BE2C (cell line): ENCODE results near the gene PIANP.
A peak's percentile ranks its signal among the peaks of the same experiment; 100 is the strongest.
"Not testable (repeated sequence)": the region's sequence is repeated elsewhere in the genome, so short reads cannot be mapped to it uniquely, and the experiment has no call there.

Source experiments
- DNase-seq: peaks from one replicate; pipeline ENCODE4 v3.0.0-alpha.2; 2020
- H3K27me3 ChIP-seq: fragments of 250-450 bp; sonication (Bioruptor Pico); 2 replicates; pipeline ENCODE4 v1.5.1; 2020; ENCODE audit warnings: mild to moderate bottlenecking
- H3K36me3 ChIP-seq: fragments of 250-450 bp; sonication (Bioruptor Pico); 2 replicates; pipeline ENCODE4 v1.5.1; 2020; ENCODE audit warnings: mild to moderate bottlenecking
- H3K4me1 ChIP-seq: fragments of 250-450 bp; sonication (Bioruptor Pico); 2 replicates; pipeline ENCODE4 v1.5.1; 2020
- H3K4me3 ChIP-seq: 2 replicates; pipeline ENCODE4 v1.5.1; 2011; ENCODE audit warnings: low read depth, low read length
- H3K9me3 ChIP-seq: fragments of 250-450 bp; sonication (Bioruptor Pico); 2 replicates; pipeline ENCODE4 v1.5.1; 2020
- TF ChIP-seq, protein P1 (sequence below): IDR thresholded peaks from 2 replicates; pipeline ENCODE4 v1.5.1; 2012; ENCODE audit warnings: mild to moderate bottlenecking, low read depth, low read length

PIANP gene

DNA sequence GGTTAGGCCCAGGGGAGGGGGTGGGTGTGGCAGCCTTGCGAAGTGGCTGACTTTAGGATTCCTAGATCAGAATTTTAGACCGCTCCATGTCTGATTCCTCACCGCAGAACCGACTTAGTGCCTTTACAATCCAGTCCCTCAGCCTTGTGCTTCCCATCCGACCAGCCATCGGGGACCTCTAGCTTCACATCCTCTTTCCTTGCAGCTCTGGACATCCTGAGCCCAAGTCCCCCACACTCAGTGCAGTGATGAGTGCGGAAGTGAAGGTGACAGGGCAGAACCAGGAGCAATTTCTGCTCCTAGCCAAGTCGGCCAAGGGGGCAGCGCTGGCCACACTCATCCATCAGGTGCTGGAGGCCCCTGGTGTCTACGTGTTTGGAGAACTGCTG, 23.8 kb upstream of the PIANP start:
- H3K9me3 ChIP-seq: no peaks in the 10 kb centered on the region
- H3K36me3 ChIP-seq: peaks cover 11% of the 10 kb centered on the region; the same call in 1 of the 2 replicates
- TF ChIP-seq, protein P1, sequence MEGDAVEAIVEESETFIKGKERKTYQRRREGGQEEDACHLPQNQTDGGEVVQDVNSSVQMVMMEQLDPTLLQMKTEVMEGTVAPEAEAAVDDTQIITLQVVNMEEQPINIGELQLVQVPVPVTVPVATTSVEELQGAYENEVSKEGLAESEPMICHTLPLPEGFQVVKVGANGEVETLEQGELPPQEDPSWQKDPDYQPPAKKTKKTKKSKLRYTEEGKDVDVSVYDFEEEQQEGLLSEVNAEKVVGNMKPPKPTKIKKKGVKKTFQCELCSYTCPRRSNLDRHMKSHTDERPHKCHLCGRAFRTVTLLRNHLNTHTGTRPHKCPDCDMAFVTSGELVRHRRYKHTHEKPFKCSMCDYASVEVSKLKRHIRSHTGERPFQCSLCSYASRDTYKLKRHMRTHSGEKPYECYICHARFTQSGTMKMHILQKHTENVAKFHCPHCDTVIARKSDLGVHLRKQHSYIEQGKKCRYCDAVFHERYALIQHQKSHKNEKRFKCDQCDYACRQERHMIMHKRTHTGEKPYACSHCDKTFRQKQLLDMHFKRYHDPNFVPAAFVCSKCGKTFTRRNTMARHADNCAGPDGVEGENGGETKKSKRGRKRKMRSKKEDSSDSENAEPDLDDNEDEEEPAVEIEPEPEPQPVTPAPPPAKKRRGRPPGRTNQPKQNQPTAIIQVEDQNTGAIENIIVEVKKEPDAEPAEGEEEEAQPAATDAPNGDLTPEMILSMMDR: no peak
- no peaks in the 10 kb centered on the region for H3K27me3 ChIP-seq
- H3K4me3 ChIP-seq: peak overlapping the region; percentile 88
- H3K4me1 ChIP-seq: no peaks in the 10 kb centered on the region
- DNase-seq: peak; percentile 18

DNA sequence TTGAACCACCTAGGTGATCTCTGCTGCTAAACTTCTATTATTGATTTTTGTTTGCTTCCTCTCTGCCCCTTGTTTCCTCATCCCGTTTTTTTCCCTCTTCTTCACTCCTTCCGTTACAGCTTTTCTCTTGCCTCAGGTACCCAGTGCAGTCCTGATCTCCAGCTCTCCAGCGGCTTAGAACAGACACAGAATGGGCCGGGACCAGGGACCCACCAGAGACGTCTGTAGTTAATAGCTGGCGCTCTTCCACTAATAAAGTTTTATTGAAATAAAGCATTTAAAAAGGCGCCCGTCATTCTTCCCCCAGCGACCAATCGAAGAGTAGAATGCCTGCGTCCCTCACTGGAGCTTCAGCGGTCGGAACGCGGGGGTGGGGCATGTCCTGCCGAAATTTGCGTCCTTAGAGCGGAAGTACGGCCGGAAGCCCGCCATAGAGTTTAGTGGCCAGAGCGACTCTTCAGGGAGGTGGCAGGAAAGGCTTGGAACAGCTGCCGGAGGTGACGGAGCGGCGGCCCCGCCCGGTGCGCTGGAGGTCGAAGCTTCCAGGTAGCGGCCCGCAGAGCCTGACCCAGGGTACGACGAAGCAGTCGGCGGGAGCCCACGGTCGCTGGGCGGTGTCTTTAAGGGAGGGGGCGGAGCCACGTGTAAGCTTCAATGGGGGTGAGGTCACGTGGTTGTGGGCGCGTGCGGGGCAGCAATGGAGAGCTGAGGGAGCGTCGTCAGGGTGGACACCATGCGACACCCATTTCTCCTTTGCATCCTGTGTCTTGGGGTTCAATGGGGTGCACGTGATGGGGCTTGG, 23.2 kb upstream of the PIANP start, which contains the start of gene COPS7A:
TSS of gene COPS7A (plus strand) at position 440 of the 802 bp plus-strand sequence. CDS start 611 bp downstream, outside the sequence.
- no peaks in the 10 kb centered on the region for H3K27me3 ChIP-seq
- TF ChIP-seq, protein P1: no peak
- DNase-seq: peak; percentile 98
- H3K36me3 ChIP-seq: peaks cover 11% of the 10 kb centered on the region; the same call in 1 of the 2 replicates
- H3K9me3 ChIP-seq: no peaks in the 10 kb centered on the region
- peak within 1 kb of the TSS; percentile 88 for H3K4me3 ChIP-seq
- H3K4me1 ChIP-seq: no peaks in the 10 kb centered on the region

DNA sequence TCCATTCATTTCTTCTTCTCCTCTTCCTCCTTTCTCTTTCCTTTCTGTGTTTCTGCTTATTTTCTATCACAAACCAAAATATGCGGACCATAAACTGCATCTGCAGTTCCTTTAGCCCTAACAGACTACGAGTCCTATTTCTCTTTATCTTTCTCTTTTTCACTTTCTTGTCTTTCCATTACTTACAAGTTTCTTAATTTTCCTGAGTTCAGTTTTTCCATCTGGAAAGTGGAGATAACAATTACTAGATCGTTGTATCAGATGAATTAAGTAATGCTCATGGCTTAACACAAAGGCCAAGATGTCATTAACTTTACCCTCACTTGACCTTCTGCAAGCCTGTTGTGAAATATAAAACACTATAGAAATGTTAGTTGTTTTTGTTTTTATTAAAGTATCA, 22.2 kb upstream of the PIANP start:
- DNase-seq: no peak
- peak overlapping the region; percentile 88 for H3K4me3 ChIP-seq
- H3K4me1 ChIP-seq: no peaks in the 10 kb centered on the region
- no peaks in the 10 kb centered on the region for H3K27me3 ChIP-seq
- H3K9me3 ChIP-seq: no peaks in the 10 kb centered on the region
- TF ChIP-seq, protein P1: no peak
- peaks cover 6% of the 10 kb centered on the region; the same call in 1 of the 2 replicates for H3K36me3 ChIP-seq

DNA sequence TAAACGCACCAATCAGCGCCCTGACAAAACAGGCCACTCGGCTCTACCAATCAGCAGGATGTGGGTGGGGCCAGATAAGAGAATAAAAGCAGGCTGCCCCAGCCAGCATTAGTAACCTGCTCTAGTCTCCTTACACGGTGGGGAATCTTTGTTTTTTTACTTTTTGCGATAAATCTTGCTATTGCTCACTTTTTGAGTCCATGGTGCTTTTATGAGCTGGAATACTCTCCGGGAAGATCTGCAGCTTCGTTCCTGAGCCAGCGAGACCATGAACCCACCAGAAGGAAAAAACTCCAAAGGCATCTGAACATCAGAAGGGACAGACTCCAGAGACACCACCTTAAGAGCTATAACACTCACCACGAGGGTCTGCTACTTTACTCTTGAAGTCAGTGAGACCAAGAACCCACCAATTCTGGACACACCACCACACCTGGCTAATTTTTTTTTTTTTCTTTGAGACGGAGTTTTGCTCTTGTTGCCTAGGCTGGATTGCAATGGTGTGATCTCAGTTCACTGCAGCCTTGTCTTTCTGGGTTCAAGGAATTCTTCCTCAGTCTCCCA, 16.3 kb upstream of the PIANP start:
- TF ChIP-seq, protein P1: no peak
- Histone ChIP-seq H3K4me1 (no peaks in the 10 kb centered on the region), H3K4me3 (no peak overlapping the region), H3K9me3 (no peaks in the 10 kb centered on the region), H3K36me3 (no peaks in the 10 kb centered on the region), H3K27me3 (no peaks in the 10 kb centered on the region)
- DNase-seq: no peak

DNA sequence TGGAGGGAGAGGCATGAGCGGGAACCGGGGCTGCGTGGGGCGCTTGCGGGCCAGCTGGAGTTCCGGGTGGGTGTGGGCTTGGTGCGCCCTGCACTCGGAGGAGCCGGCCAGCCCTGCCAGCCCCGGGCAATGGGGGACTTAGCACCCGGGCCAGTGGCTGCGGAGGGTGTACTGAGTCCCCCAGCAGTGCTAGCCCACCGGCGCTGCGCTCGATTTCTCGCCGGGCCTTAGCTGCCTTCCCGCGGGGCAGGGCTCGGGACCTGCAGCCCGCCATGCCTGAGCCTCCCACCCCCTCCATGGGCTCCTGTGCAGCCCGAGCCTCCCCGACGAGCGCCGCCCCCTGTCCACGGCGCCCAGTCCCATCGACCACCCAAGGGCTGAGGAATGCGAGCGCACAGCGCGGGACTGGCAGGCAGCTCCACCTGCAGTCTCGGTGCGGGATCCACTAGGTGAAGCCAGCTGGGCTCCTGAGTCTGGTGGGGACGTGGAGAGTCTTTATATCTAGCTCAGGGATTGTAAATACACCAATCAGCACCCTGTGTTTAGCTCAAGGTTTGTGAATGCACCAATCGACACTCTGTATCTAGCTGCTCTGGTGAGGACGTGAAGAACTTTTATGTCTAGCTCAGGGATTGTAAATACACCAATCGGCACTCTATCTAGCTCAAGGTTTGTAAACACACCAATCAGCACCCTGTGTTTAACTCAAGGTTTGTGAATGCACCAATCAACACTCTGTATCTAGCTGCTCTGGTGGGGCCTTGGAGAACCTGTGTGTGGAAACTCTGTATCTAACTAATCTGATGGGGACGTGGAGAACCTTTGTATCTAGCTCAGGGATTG, 15.6 kb upstream of the PIANP start:
- H3K9me3 ChIP-seq, H3K36me3 ChIP-seq, H3K27me3 ChIP-seq, DNase-seq, H3K4me1 ChIP-seq, H3K4me3 ChIP-seq: not testable (repeated sequence)

DNA sequence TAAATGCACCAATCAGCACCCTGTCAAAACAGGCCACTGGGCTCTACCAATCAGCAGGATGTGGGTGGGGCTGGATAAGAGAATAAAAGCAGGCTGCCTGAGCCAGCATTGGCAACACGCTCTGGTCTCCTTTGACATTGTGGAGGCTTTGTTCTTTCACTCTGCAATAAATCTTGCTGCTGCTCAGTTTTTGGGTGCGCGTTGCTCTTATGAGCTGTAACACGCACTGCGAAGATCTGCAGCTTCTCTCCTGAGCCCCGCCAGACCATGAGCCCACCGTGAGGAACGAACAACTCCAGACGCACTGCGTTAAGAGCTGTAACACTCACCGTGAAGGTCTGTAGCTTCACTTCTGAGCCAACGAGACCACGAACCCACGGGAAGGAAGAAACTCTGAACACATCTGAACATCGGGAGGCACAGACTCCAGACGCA, 8.4 kb upstream of the PIANP start:
- H3K36me3 ChIP-seq: no peaks in the 10 kb centered on the region
- TF ChIP-seq, protein P1: no peak
- no peak overlapping the region for H3K4me3 ChIP-seq
- H3K4me1 ChIP-seq: no peaks in the 10 kb centered on the region
- H3K9me3 ChIP-seq: no peaks in the 10 kb centered on the region
- DNase-seq: no peak
- H3K27me3 ChIP-seq: no peaks in the 10 kb centered on the region

DNA sequence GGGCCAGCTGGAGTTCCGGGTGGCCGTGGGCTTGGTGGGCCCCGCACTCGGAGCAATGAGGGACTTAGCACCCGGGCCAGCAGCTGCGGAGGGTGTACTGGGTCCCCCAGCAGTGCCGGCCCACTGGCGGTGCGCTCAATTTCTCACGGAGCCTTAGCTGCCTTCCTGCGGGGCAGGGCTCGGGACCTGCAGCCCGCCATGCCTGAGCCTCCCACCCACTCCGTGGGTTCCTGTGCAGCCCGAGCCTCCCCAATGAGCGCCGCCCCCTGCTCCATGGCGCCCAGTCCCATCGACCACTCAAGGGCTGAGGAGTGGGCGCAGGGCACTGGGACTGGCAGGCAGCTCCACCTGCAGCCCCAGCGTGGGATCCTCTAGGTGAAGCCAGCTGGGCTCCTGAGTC, 7.7 kb upstream of the PIANP start:
- not testable (repeated sequence) for H3K4me3 ChIP-seq, H3K27me3 ChIP-seq, H3K4me1 ChIP-seq, H3K9me3 ChIP-seq, H3K36me3 ChIP-seq, DNase-seq
